C4-2B (cell line): ENCODE measurements around the gene GALR3.

Experiments used
- ZFX ChIP-seq: fragments of 450-650 bp; IDR thresholded peaks from 2 replicates; pipeline ENCODE4 v1.6.1; 2017
- TF ChIP-seq, protein P1 (sequence below): fragments of 450-650 bp; conservative IDR thresholded peaks from 2 replicates; pipeline ENCODE4 v1.5.1; 2017; ENCODE audit warnings: mild to moderate bottlenecking

DNA sequence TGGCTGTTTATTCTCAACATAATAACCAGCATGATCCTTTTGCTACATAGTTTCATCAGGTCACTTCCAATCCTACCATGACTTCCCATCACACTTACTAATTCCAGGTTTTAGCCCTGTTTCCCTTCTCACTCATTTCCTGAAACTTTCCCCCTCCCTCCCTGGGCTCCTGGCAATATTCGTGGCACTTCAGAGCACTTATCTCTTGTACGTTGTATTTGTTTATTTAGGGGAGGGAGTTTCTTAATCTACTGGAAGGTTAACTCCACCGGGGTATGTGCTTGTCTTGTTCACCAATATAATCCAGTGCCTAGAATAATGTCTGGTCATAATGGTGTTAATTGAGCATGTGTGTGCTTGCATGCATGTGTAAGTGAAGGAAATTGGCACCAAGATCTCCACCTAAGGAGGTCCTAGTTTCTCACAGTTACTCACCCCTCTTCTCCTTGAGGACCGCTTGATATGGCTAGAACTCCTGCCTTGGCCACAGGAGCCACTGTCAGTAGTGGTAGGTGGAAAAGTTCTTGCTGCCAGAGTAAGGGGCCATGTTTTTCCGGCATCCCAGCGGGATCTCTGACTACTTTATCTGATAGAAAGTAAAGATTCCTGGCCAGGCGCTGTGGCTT lies 37.7 kb downstream of the GALR3 start:
- TF ChIP-seq, protein P1, sequence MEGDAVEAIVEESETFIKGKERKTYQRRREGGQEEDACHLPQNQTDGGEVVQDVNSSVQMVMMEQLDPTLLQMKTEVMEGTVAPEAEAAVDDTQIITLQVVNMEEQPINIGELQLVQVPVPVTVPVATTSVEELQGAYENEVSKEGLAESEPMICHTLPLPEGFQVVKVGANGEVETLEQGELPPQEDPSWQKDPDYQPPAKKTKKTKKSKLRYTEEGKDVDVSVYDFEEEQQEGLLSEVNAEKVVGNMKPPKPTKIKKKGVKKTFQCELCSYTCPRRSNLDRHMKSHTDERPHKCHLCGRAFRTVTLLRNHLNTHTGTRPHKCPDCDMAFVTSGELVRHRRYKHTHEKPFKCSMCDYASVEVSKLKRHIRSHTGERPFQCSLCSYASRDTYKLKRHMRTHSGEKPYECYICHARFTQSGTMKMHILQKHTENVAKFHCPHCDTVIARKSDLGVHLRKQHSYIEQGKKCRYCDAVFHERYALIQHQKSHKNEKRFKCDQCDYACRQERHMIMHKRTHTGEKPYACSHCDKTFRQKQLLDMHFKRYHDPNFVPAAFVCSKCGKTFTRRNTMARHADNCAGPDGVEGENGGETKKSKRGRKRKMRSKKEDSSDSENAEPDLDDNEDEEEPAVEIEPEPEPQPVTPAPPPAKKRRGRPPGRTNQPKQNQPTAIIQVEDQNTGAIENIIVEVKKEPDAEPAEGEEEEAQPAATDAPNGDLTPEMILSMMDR, result no peak
- TF ChIP-seq ZFX, result no peak
